ENCODE data around the gene AP5B1.
A peak's percentile ranks its signal among the peaks of the same experiment; 100 is the strongest.
"Not testable (repeated sequence)": the region's sequence is repeated elsewhere in the genome, so short reads cannot be mapped to it uniquely, and the experiment has no call there.

AP5B1 gene

GRCh38 chr11:65782816-65783228, 2.0 kb upstream of the AP5B1 start:
- no peak for DNase-seq

- no peak for DNase-seq
These were observed 1.4 kb upstream of the AP5B1 start for GRCh38 chr11:65781962-65782815.

- DNase-seq: peak in 8 of 14 donors; percentile 10 to 66 (median 32)
These were observed 581 bp upstream of the AP5B1 start for GRCh38 chr11:65781152-65781961.

GRCh38 chr11:65779919-65780769, 632 bp downstream of the AP5B1 start:
- DNase-seq: peak in 12 of 14 donors; percentile 26 to 78 (median 50)

- DNase-seq: peak in 1 of 14 donors; percentile 51
These were observed 1.2 kb downstream of the AP5B1 start for GRCh38 chr11:65779669-65779918.

GRCh38 chr11:65778901-65779668, 1.7 kb downstream of the AP5B1 start:
- DNase-seq: peak in 1 of 14 donors; percentile 51

GRCh38 chr11:65778431-65778900, 2.3 kb downstream of the AP5B1 start:
- DNase-seq: no peak

GRCh38 chr11:65777821-65778361, 2.9 kb downstream of the AP5B1 start:
- DNase-seq: no peak

- DNase-seq: no peak
These were observed 3.5 kb downstream of the AP5B1 start for GRCh38 chr11:65777241-65777640.

- DNase-seq: no peak
These were observed 4.0 kb downstream of the AP5B1 start for GRCh38 chr11:65776710-65777141.

GRCh38 chr11:65776196-65776595, 4.6 kb downstream of the AP5B1 start:
- DNase-seq: no peak

GRCh38 chr11:65774525-65775306, 6.1 kb downstream of the AP5B1 start:
- DNase-seq: no peak

- no peak for DNase-seq
These were observed 6.9 kb downstream of the AP5B1 start for GRCh38 chr11:65773784-65774411.

GRCh38 chr11:65771589-65772112, 9.1 kb downstream of the AP5B1 start:
- DNase-seq: no peak

- DNase-seq: no peak
These were observed 9.7 kb downstream of the AP5B1 start for GRCh38 chr11:65770951-65771567.

GRCh38 chr11:65767806-65768205, 13.0 kb downstream of the AP5B1 start:
- DNase-seq: not testable (repeated sequence)

GRCh38 chr11:65767406-65767805, 13.4 kb downstream of the AP5B1 start:
- DNase-seq: no peak

- no peak for DNase-seq
These were observed 14.2 kb downstream of the AP5B1 start for GRCh38 chr11:65766535-65766934.

- DNase-seq: no peak
These were observed 16.3 kb downstream of the AP5B1 start for GRCh38 chr11:65764434-65764833.
